Endothelial cell of umbilical vein (primary cell): ENCODE results near the gene RNF227. TPM values are rescaled to one million over a fixed set of nuclear protein-coding genes. Genes with fewer than 3 reads are reported as not detected.

ENCODE experiments used
- BruUV-seq: library from RNA; stranded (reverse); fragments of 400-500 nt; replicated peaks from 2 replicates; lab custom pipeline; 2021; lab: Mats Ljungman, UMichigan
- CTCF ChIA-PET: fragments of 300-600, 350-600 bp; sonication (Branson Sonifier 250); formaldehyde crosslinking; loops from one replicate; lab custom pipeline; 2021; ENCODE audit warnings: antibody characterized with exemption, inconsistent platforms; lab: Charles Lee
- POLR2A ChIA-PET: fragments of 300-600, 350-600 bp; sonication (Branson Sonifier 250); formaldehyde crosslinking; loops from one replicate; lab custom pipeline; 2021; ENCODE audit warnings: antibody characterized with exemption, inconsistent platforms; lab: Charles Lee
- DNase-seq: peaks from one replicate; pipeline ENCODE4 v3.0.0-alpha.2; 2011; ENCODE audit warnings: low read depth, low spot score
- FAIRE-seq: peaks from 2 replicates; lab custom pipeline; 2011; peaks lifted over from hg19 to GRCh38; lab: Jason Lieb, UNC
- H2AFZ ChIP-seq: 2 replicates; pipeline ENCODE4 v1.6.0; 2012; ENCODE audit warnings: low read depth, low read length, control low read depth, inconsistent platforms
- H3K27ac ChIP-seq: 2 replicates; pipeline ENCODE4 v1.5.1; 2011; ENCODE audit warnings: low read depth, mild to moderate bottlenecking, control low read depth, low read length, moderate library complexity; ENCODE audit not compliant: insufficient read depth
- H3K27me3 ChIP-seq, 2 experiments: 2 replicates each; pipeline versions ENCODE4 v1.6.0 to v1.6.1; 2011; ENCODE audit warnings: low read length in 2 of 2, mixed read lengths in 1 of 2; ENCODE audit not compliant: control insufficient read depth in 2 of 2, insufficient read depth in 2 of 2
- H3K36me3 ChIP-seq, 2 experiments: 2 replicates in 1 of 2; 3 replicates in 1 of 2; pipeline ENCODE4 v1.5.1; 2011; ENCODE audit warnings: low read length in 2 of 2, mild to moderate bottlenecking in 1 of 2, moderate library complexity in 1 of 2; ENCODE audit not compliant: control insufficient read depth in 2 of 2, insufficient read depth in 2 of 2; ENCODE audit errors: extremely low read depth in 1 of 2
- H3K4me1 ChIP-seq: 3 replicates; pipeline ENCODE4 v1.5.1; 2011; ENCODE audit warnings: mild to moderate bottlenecking, low read length; ENCODE audit not compliant: control insufficient read depth, insufficient read depth; ENCODE audit errors: extremely low read depth
- H3K4me2 ChIP-seq: 2 replicates; pipeline ENCODE4 v1.6.1; 2011; ENCODE audit warnings: low read length, control low read depth, mixed read lengths; ENCODE audit not compliant: insufficient read depth
- H3K4me3 ChIP-seq, 3 experiments: fragments of 200-600 bp in 1 of 3; sonication (generic), shearing (Covaris generic) in 1 of 3; replicated peaks in 1 of 3; 2 replicates each; pipeline ENCODE4 v1.5.1; 2011 to 2016; ENCODE audit warnings: control low read depth in 3 of 3, low read length in 3 of 3, mild to moderate bottlenecking in 2 of 3, inconsistent platforms in 1 of 3, low read depth in 1 of 3, moderate library complexity in 1 of 3; ENCODE audit not compliant: insufficient read depth in 1 of 3
- H3K79me2 ChIP-seq: 2 replicates; pipeline ENCODE4 v1.6.0; 2012; ENCODE audit warnings: low read length, inconsistent platforms; ENCODE audit not compliant: control insufficient read depth, insufficient read depth
- H3K9ac ChIP-seq: replicated peaks from 2 replicates; pipeline ENCODE3; 2011; ENCODE audit warnings: low read length, control low read depth; ENCODE audit not compliant: insufficient read depth; ENCODE audit errors: extremely low read depth
- H3K9me1 ChIP-seq: replicated peaks from 3 replicates; pipeline ENCODE4 v1.6.0; 2011; ENCODE audit warnings: mild to moderate bottlenecking, low read length; ENCODE audit not compliant: control insufficient read depth, insufficient read depth; ENCODE audit errors: extremely low read depth
- H3K9me3 ChIP-seq: replicated peaks from 2 replicates; pipeline ENCODE4 v1.5.1; 2012; ENCODE audit warnings: low read length, inconsistent platforms; ENCODE audit not compliant: control insufficient read depth, insufficient read depth
- H4K20me1 ChIP-seq: replicated peaks from 2 replicates; pipeline ENCODE3; 2011; ENCODE audit warnings: mild to moderate bottlenecking, low read length; ENCODE audit not compliant: control insufficient read depth, insufficient read depth; ENCODE audit errors: extremely low read depth
- EZH2 ChIP-seq: IDR thresholded peaks from 2 replicates; pipeline ENCODE4 v1.6.1; 2012; ENCODE audit warnings: borderline replicate concordance, low read depth, mild to moderate bottlenecking, moderate library complexity, low read length, inconsistent platforms; ENCODE audit not compliant: severe bottlenecking
- FOS ChIP-seq: IDR thresholded peaks from 2 replicates; pipeline ENCODE4 v1.6.1; 2011; ENCODE audit warnings: mild to moderate bottlenecking, low read length, moderate library complexity, borderline replicate concordance; ENCODE audit not compliant: insufficient read depth
- JUN ChIP-seq: IDR thresholded peaks from 2 replicates; pipeline ENCODE4 v1.6.1; 2011; ENCODE audit warnings: borderline replicate concordance, low read depth; ENCODE audit not compliant: insufficient read length, insufficient read depth
- MYC ChIP-seq: IDR thresholded peaks from one replicate; pipeline ENCODE4 v1.6.1; 2011; ENCODE audit warnings: mild to moderate bottlenecking, low read depth, low read length
- dilution Hi-C: fragments of 300-500 bp; cut with MboI; formaldehyde crosslinking; loops from one replicate; pipeline ENCODE4 v1.15.0; 2019; ENCODE audit warnings: low sequenced_read_pairs; ENCODE audit not compliant: extremely low pct_ligation_motif_present
- intact Hi-C: fragments of 100-400 bp; cut with micrococcal nuclease; formaldehyde crosslinking; loops from one replicate; pipeline ENCODE4 v1.10.0; 2022
- polyA plus RNA-seq, 4 experiments: library from polyadenylated mRNA; depleted of rRNA in 3 of 4; stranded (reverse) in 3 of 4; unstranded in 1 of 4; fragments of >200 nt; gene quantifications; 2 replicates each; pipeline versions ENCODE4 v1.2.1 to v1.2.3, GENCODE V29; 2011 to 2012; ENCODE audit warnings: missing spikeins in 1 of 4
- total RNA-seq: library from RNA; stranded (reverse); gene quantifications from 2 replicates; pipeline ENCODE4 v1.2.3, GENCODE V29; 2021
- TF ChIP-seq, protein P1 (sequence below), 2 donors: IDR thresholded peaks; 1 replicate in 1 of 2; 2 replicates in 1 of 2; pipeline ENCODE4 v1.5.1; 2011; ENCODE audit warnings: low read length in 2 of 2, mild to moderate bottlenecking in 2 of 2, moderate library complexity in 2 of 2, control low read depth in 1 of 2, inconsistent platforms in 1 of 2, low read depth in 1 of 2; ENCODE audit not compliant: insufficient read depth in 1 of 2; ENCODE audit errors: extremely low read depth in 1 of 2
- TF ChIP-seq, protein P2 (sequence below): IDR thresholded peaks from 2 replicates; pipeline ENCODE4 v1.6.1; 2011; ENCODE audit not compliant: insufficient read depth, insufficient read length

RNF227 gene
- total and polyA plus RNA-seq, 2 donors (not counting 3 experiments of a cell fraction or from before 2014, with no cell fraction given): 0.58 to 0.76 TPM

DNA sequence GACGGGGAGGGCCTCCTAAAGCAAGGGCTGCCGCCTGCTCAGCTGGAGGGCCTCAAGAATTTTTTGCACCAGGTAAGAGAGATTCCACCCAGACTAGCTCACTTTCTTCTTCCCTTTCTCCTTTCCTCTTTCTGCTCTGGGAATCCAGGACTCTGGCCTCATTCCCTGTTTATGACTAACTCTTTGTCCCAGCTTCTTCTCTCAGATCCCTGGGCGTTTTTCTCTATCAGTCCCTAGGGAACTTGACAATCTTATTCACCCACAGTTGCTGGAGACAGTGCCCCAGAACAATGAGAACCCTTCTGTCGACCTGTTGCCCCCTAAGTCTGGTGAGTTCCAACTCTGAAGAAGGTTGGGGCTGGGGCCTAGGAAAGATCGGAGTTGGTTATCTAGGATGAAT lies 31.6 kb upstream of the RNF227 start:
- intact Hi-C loops (no loop called here), dilution Hi-C loops (no loop called here)
- no peak overlapping the region for H3K4me3 ChIP-seq
- POLR2A ChIA-PET: no interaction called here
- FAIRE-seq: no peak
- H3K9me3 ChIP-seq: no peaks in the 10 kb centered on the region
- BruUV-seq: no TSS peak
- no peak for DNase-seq
- H3K9me1 ChIP-seq: no peaks in the 10 kb centered on the region
- H3K4me1 ChIP-seq: no peaks in the 10 kb centered on the region
- H4K20me1 ChIP-seq: no peaks in the 10 kb centered on the region
- peaks cover 24 to 32% of the 10 kb centered on the region in 2 experiments for H3K36me3 ChIP-seq
- TF ChIP-seq, protein P1, sequence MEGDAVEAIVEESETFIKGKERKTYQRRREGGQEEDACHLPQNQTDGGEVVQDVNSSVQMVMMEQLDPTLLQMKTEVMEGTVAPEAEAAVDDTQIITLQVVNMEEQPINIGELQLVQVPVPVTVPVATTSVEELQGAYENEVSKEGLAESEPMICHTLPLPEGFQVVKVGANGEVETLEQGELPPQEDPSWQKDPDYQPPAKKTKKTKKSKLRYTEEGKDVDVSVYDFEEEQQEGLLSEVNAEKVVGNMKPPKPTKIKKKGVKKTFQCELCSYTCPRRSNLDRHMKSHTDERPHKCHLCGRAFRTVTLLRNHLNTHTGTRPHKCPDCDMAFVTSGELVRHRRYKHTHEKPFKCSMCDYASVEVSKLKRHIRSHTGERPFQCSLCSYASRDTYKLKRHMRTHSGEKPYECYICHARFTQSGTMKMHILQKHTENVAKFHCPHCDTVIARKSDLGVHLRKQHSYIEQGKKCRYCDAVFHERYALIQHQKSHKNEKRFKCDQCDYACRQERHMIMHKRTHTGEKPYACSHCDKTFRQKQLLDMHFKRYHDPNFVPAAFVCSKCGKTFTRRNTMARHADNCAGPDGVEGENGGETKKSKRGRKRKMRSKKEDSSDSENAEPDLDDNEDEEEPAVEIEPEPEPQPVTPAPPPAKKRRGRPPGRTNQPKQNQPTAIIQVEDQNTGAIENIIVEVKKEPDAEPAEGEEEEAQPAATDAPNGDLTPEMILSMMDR (IDR thresholded peaks at IDR 0.05; ENCODE audit: extremely low read depth in 1 of 2, insufficient read depth in 1 of 2, low read depth in 1 of 2, low read length in 2 of 2): no peak
- TF ChIP-seq MYC (no peak), FOS (no peak), EZH2 (no peak), JUN (no peak)
- TF ChIP-seq, protein P2, sequence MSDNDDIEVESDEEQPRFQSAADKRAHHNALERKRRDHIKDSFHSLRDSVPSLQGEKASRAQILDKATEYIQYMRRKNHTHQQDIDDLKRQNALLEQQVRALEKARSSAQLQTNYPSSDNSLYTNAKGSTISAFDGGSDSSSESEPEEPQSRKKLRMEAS: no peak
- H3K79me2 ChIP-seq: no peaks in the 10 kb centered on the region
- H3K9ac ChIP-seq: no peak overlapping the region
- no peak overlapping the region for H3K27ac ChIP-seq
- no peak overlapping the region for H2AFZ ChIP-seq
- H3K4me2 ChIP-seq: no peak overlapping the region
- CTCF ChIA-PET: interaction anchor here (0.8 to 1.5 kb wide), 5 partner anchors 12 to 49 kb away, joined by 3 to 4 read pairs (median 3); no protein-coding TSS in a partner anchor
- H3K27me3 ChIP-seq: no peaks in the 10 kb centered on the region
